DND-41 (cell line): ENCODE results near the gene MAP3K14.

Experiments
- CTCF ChIP-seq: IDR thresholded peaks from 2 replicates; pipeline ENCODE4 v1.5.1; 2012; ENCODE audit warnings: borderline replicate concordance, low read length, moderate library complexity, mild to moderate bottlenecking; ENCODE audit not compliant: poor library complexity, severe bottlenecking; ENCODE audit errors: extremely low read depth
- EZH2 ChIP-seq: IDR thresholded peaks from 3 replicates; pipeline ENCODE4 v1.6.1; 2012; ENCODE audit warnings: borderline replicate concordance, low read depth, mild to moderate bottlenecking, moderate library complexity, low read length, inconsistent platforms; ENCODE audit not compliant: severe bottlenecking

GRCh38 chr17:45316434-45317110, at the start of gene MAP3K14:
- TF ChIP-seq CTCF, result peak; percentile 38
- TF ChIP-seq EZH2, result no peak
